Breast epithelium (tissue), 3 donors: ENCODE data around the gene CADM1.

ENCODE experiments used
- POLR2A ChIP-seq: fragments of 450-650 bp; IDR thresholded peaks from one replicate; pipeline ENCODE4 v1.6.1; 2016; ENCODE audit warnings: antibody characterized with exemption, mild to moderate bottlenecking, moderate library complexity
- POLR2AphosphoS5 ChIP-seq, 3 donors: sonication (generic); formaldehyde crosslinking; IDR thresholded peaks; one replicate each; pipeline ENCODE4 v1.6.1; 2017; ENCODE audit warnings: antibody characterized with exemption in 3 of 3
- TF ChIP-seq, protein P1 (sequence below), 3 donors: fragments of 450-650 bp; IDR thresholded peaks; one replicate each; pipeline ENCODE4 v1.5.1; 2016 to 2017; ENCODE audit warnings: antibody characterized with exemption in 3 of 3, mild to moderate bottlenecking in 3 of 3, moderate library complexity in 3 of 3

DNA sequence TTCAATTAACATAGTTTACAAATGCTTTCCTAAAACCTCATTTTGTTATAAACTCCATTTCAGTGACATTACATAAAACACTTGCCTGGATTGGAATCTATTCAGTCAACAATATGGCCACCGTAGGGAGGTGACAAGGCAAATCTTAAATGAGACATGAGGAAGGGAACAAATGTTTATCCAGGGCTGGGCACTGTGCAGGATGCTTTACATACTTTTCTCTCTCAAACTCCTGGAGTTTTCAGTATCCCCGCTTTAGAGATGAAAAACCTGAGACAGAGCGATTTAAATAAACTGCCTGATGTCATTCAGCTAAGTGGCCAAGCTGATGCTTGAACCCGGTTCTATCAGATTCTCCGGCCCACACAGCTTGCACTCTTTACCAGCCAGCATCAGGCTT lies 259.9 kb downstream of the CADM1 start:
- TF ChIP-seq POLR2A (no peak), POLR2AphosphoS5 (IDR thresholded peaks at IDR 0.05) (no peak)
- TF ChIP-seq, protein P1, sequence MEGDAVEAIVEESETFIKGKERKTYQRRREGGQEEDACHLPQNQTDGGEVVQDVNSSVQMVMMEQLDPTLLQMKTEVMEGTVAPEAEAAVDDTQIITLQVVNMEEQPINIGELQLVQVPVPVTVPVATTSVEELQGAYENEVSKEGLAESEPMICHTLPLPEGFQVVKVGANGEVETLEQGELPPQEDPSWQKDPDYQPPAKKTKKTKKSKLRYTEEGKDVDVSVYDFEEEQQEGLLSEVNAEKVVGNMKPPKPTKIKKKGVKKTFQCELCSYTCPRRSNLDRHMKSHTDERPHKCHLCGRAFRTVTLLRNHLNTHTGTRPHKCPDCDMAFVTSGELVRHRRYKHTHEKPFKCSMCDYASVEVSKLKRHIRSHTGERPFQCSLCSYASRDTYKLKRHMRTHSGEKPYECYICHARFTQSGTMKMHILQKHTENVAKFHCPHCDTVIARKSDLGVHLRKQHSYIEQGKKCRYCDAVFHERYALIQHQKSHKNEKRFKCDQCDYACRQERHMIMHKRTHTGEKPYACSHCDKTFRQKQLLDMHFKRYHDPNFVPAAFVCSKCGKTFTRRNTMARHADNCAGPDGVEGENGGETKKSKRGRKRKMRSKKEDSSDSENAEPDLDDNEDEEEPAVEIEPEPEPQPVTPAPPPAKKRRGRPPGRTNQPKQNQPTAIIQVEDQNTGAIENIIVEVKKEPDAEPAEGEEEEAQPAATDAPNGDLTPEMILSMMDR (IDR thresholded peaks at IDR 0.05) = no peak
